ENCODE results near the gene PNLIPRP2.

PNLIPRP2 gene

DNA sequence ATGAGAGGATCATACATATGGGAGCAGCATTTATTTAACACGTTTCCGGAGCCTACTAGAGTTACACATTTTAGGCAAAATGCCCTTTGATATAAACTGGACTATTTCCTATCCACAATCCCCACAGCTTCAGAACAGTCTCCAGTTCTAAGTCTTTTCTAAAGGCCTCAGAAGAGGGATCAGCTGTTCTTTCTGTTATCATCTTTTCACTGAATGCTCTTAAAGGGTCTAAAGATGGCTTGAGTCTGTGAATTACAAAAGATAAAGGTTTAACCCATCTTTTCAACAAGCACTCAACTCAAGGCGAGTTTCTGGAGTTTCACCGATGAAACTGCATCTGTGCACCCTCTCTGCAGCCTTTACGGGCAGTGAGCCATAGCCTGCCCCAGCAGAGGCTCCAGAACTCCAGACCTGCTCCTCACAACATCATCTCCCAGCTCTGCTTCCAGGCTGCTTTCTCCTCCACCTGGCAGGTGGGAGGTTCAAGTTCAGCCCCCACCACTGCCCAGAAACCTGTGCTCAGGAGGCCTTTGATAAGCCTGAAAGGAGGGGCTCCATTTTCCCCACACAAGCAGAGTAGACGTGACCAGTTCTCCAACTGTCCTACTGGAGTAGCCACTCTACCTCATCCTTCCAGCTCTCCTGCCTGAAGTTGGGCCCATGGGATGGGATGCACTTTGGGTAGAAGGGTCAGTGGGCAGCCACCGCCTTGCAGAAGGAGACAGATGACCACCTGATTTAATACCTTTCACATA lies 68.2 kb downstream of the PNLIPRP2 start:
- TF ChIP-seq ZFX (IDR thresholded peaks at IDR 0.05) = no peak
- no peak for TF ChIP-seq CTCF (conservative IDR thresholded peaks at IDR 0.05)

DNA sequence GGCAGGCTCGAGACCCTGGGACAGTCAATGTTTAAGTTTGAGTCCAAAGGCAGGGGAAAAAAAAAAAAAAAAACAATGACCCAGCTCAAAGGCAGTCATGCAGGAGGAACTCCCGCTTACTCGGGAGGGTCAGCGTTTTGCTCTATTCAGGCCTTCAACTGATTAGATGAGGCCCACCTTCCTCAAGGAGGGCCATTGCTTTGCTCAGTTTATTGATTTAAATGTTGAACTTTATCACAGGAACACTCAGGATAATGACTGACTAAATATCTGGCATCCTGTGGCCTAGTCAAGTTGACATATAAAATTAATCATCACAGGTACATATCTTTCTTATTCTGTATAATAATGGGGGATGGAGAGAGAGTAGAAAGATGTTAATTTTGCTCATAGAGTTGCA lies 69.0 kb downstream of the PNLIPRP2 start:
- TF ChIP-seq ZFX (IDR thresholded peaks at IDR 0.05) = no peak
- no peak for TF ChIP-seq CTCF (conservative IDR thresholded peaks at IDR 0.05)
- H3K27ac ChIP-seq = no peak overlapping the region

More for the DNA sequence above, 68.2 kb downstream of the PNLIPRP2 start:
- no peak overlapping the region for H3K27ac ChIP-seq

GRCh38 chr10:116690356-116691322 lies 69.9 kb downstream of the PNLIPRP2 start:
- H3K27ac ChIP-seq = no peak overlapping the region
- TF ChIP-seq ZFX (IDR thresholded peaks at IDR 0.05) = no peak
- TF ChIP-seq CTCF (conservative IDR thresholded peaks at IDR 0.05) = no peak; the same call in 1 of the 2 replicates

- TF ChIP-seq CTCF (conservative IDR thresholded peaks at IDR 0.05) = no peak
- H3K27ac ChIP-seq = no peak overlapping the region
Observed at GRCh38 chr10:116691635-116692034, 70.9 kb downstream of the PNLIPRP2 start.

- H3K27ac ChIP-seq = no peak overlapping the region
- TF ChIP-seq ZFX (IDR thresholded peaks at IDR 0.05) = no peak
Observed at GRCh38 chr10:116692225-116692624, 71.5 kb downstream of the PNLIPRP2 start.

GRCh38 chr10:116694243-116694926 lies 73.6 kb downstream of the PNLIPRP2 start:
- no peak overlapping the region for H3K27ac ChIP-seq

More at GRCh38 chr10:116694243-116694926, 73.6 kb downstream of the PNLIPRP2 start:
- TF ChIP-seq CTCF (conservative IDR thresholded peaks at IDR 0.05) = no peak
- no peak for TF ChIP-seq ZFX (IDR thresholded peaks at IDR 0.05)
